HG03135 (cell line): ENCODE measurements around the gene ITM2C.

Experiments
- ATAC-seq: cut with Tn5 transposase; IDR thresholded peaks from one replicate; pipeline ENCODE4 v1.9.1; 2021; ENCODE audit warnings: mild to moderate bottlenecking, moderate library complexity; ENCODE audit not compliant: unreplicated experiment

The ITM2C gene

DNA sequence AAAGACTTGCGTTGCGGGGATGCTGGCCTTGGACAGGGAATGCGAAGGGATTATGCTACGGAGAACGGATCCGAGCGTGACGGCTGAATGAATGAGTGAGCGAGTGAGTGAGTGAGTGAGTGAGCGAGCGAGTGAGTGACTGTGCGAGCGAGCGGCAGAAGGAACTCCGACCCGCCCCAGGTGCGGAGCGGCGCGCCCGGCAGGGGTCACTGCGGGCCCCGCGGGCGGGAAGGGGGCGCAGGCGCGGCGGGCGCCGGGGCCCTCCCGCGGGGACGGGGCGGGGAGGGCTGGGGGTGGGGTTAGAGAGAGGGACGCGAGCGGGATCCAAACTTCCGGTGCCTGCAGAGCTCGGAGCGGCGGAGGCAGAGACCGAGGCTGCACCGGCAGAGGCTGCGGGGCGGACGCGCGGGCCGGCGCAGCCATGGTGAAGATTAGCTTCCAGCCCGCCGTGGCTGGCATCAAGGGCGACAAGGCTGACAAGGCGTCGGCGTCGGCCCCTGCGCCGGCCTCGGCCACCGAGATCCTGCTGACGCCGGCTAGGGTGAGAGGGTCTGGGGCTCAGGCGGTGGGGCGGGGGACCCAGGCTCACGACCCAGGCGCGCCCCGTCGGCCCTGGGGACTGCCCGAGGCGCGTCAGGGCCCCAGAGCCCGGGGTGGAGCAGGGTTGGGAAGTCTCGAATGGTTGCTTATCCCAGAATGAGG is at the start of gene ITM2C:
TSS of gene ITM2C (plus strand) at position 338 of the 702 bp plus-strand sequence. CDS start at position 422, 84 bp downstream.
- peak; percentile 70 for ATAC-seq

- no peak for ATAC-seq
Measured at GRCh38 chr2:230815088-230815487, 49.7 kb upstream of the ITM2C start.

- ATAC-seq = no peak
Measured at GRCh38 chr2:230816735-230817134, 48.0 kb upstream of the ITM2C start.

- no peak for ATAC-seq
Measured at GRCh38 chr2:230819433-230819832, 45.3 kb upstream of the ITM2C start.

DNA sequence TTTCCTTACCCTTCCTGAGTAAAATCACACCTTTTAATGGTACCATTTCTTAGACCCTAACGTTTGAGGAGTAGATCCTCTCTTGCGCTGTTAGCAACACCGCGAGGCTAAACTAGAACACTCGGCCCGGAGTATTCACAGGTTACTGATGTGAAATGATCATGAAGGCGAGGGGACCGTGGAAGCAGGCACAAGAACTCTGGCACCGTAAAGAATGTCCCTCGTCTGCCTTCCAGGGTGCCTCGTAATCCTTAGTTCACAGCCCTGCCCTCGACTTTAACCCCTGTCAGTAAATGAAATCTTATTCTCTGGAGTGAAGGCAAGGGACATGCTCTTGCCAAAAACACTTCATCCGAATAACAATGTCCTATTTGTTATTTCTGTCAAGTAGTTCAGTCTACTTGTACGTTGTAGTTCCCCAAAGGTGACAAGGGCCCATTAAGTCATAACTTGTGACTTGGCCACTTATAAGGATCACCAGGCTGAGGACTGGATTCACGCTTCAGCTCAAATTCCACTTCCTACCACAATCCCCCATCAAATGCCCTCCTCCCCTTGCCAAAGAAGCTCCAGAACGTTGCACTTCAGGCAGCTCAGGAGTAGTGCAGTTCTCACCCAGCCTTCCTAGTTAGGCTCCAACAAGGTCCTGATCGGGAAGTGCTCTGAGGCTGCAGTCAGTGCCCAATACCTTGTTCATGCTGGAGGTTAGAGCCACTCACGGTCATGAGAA is 43.3 kb upstream of the ITM2C start:
- ATAC-seq = no peak

- no peak for ATAC-seq
Measured at GRCh38 chr2:230821991-230822520, 42.7 kb upstream of the ITM2C start.

DNA sequence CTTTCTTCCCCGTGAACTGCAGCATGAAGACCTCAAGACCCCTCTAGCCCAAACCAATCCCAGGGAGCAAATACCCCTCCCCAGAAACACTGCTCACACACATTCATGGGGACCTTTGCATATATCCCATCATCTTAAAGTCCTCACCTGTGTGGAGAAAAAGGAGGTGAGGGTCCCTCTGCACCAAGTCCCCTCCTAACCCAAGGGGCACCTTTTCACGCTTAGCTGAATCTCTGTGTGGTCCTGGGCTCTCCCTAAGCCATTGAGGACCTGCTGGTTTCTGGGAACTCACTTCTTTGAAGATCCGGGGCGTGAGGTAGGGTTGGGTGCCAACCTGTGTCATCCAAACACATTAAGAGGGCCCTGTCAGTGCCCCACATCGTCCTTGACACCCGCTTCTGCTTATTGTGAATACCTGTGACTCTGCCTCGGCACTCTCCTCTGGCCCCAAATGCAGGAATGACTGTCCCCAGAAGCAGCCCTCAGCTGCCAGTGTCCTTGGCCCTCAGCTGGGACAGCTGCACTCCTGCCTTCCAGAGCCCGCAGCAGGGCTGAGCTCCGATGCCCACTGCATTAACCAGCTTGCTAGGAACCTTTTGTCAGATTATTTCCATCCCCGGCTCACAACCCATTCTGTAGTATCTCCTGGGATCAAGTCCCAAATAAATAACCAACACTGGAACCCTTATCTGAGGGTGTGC is 41.3 kb upstream of the ITM2C start:
- no peak for ATAC-seq

- peak; percentile 53 for ATAC-seq
Measured at GRCh38 chr2:230824406-230824978, 40.2 kb upstream of the ITM2C start.

DNA sequence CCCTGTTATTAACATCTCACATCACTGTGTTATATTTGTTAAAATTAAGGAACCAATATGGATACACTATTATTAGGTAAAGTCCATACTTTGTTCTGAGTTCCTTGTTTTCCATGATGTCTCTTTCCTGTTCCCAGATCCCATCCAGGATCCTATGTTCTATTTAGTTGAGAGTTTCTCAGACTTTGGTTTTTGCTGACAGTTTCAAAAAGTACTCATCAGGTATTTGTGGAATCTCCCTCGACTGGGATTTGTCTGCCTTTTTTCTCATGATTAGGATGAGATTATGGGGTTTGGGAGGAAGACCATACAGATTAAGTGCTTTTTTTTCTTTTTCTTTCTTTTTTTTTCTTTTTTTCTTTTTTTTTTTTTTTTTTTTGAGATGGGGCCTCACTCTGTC is 39.4 kb upstream of the ITM2C start:
- no peak for ATAC-seq

GRCh38 chr2:230827774-230828271 is 36.9 kb upstream of the ITM2C start:
- no peak for ATAC-seq

- ATAC-seq = no peak
Measured at GRCh38 chr2:230828272-230828961, 36.3 kb upstream of the ITM2C start.

- no peak for ATAC-seq
Measured at GRCh38 chr2:230829293-230829692, 35.4 kb upstream of the ITM2C start.

- no peak for ATAC-seq
Measured at GRCh38 chr2:230829959-230830358, 34.8 kb upstream of the ITM2C start.

DNA sequence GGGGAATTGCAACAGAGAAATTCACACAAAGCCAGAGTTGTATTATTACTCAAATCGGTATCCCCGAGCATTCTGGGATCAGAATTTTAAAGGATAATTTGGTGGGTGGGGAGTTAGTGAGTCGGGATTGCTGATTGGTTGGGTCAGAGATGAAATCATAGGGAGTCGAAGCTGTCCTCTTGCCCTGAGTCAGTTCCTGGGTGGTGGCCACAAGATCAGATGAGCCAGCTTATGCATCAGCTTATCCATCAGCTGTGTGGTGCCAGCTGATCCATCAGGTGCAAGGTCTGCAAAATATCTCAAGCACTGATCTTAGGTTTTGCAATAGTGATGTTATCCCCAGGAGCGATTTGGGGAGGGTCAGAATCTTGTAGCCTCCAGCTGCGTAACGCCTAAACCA is 34.3 kb upstream of the ITM2C start:
- ATAC-seq = no peak

GRCh38 chr2:230840301-230840700 is 24.4 kb upstream of the ITM2C start:
- no peak for ATAC-seq

GRCh38 chr2:230842473-230842872 is 22.3 kb upstream of the ITM2C start:
- ATAC-seq = no peak

DNA sequence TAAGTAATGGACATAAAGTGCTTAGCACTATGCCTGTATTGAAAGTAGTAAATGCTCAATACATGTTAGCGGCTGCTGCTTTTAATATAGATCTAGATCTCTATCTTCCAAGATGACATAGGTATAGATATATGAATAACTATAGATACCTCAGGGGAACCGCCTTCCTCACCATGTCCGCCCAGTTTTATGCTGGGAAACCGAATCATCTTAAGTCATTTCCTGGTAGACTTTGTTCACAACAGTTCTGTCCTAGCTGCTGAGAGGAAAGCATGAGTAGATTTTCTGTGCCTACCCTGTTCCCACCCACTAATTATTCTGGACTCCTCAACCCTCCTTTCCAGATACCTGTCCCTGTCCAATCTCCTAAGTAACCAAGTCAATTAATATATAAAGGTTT is 21.6 kb upstream of the ITM2C start:
- ATAC-seq = no peak

GRCh38 chr2:230846360-230846759 is 18.4 kb upstream of the ITM2C start:
- ATAC-seq = no peak

GRCh38 chr2:230847883-230848388 is 16.8 kb upstream of the ITM2C start:
- no peak for ATAC-seq

DNA sequence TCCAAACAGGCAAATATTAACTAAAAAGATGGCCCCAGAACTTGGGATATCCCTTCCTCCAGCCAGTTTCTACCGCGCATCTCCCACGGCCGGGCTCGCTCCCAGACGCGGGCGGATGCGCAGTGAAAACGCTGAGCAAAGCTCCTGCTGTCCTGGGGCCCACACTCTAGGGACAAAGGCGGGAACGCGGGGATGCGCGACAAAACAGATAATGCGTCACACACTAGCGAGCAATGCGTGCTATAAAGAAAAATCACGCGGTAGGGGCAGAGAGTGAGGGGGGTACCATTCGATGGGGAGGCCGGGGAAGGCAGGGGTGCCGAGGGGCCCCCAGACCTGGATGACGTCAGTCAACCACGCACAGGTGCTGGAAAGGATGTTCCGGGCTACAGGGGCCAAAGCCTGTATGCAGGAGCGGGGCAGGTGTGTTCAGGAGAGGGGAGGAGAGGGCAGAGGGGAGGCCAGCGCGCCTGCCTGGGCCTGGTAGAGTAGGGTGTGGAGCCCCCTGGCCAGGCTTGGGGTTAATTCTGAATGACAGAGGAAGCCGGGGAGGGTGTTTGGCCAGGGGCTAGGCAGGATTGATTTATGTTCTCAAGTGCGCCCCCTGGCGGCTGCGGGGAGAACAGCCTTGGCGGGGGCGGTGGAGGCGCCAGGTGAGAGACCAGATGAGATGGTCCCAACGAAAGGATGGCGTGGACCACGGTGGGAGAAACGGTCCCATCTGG is 14.9 kb upstream of the ITM2C start:
- ATAC-seq = no peak
